Measurements from ENCODE around the gene VIPR2. TPM values are rescaled to one million over a fixed set of nuclear protein-coding genes. Genes with fewer than 3 reads are reported as not detected.
"Not testable (repeated sequence)": the region's sequence is repeated elsewhere in the genome, so short reads cannot be mapped to it uniquely, and the experiment has no call there.

The VIPR2 gene
- total RNA-seq, 1 donor from 2014 or later: 0.07 TPM

- no peak for TF ChIP-seq CTCF (IDR thresholded peaks at IDR 0.05)
- Mint-ChIP-seq H3K4me3 (ENCODE audit: unreplicated experiment) (no peak overlapping the region), H3K9me3 (ENCODE audit: low read depth) (peaks cover 9% of the 10 kb centered on the region), H3K4me1 (ENCODE audit: low read depth) (no peaks in the 10 kb centered on the region), H3K27ac (ENCODE audit: unreplicated experiment) (no peak overlapping the region), H3K36me3 (ENCODE audit: low read depth) (no peaks in the 10 kb centered on the region), H3K27me3 (ENCODE audit: low read depth) (peaks cover 41% of the 10 kb centered on the region)
- DNase-seq (ENCODE audit: low spot score): no peak
Observed at GRCh38 chr7:158991824-158992621, 152.6 kb downstream of the VIPR2 start.

GRCh38 chr7:158988996-158989395 lies 155.7 kb downstream of the VIPR2 start:
- TF ChIP-seq CTCF (IDR thresholded peaks at IDR 0.05): no peak
- H3K27me3 Mint-ChIP-seq (ENCODE audit: low read depth): peaks cover 30% of the 10 kb centered on the region

GRCh38 chr7:158988302-158988862 lies 156.3 kb downstream of the VIPR2 start:
- peaks cover 29% of the 10 kb centered on the region for H3K27me3 Mint-ChIP-seq (ENCODE audit: low read depth)
- DNase-seq (ENCODE audit: low spot score): no peak

More at GRCh38 chr7:158988996-158989395, 155.7 kb downstream of the VIPR2 start:
- Mint-ChIP-seq H3K36me3 (ENCODE audit: low read depth) (peaks cover 3% of the 10 kb centered on the region), H3K4me3 (ENCODE audit: unreplicated experiment) (no peak overlapping the region), H3K4me1 (ENCODE audit: low read depth) (no peaks in the 10 kb centered on the region), H3K9me3 (ENCODE audit: low read depth) (peaks cover 7% of the 10 kb centered on the region), H3K27ac (ENCODE audit: unreplicated experiment) (no peak overlapping the region)
- DNase-seq (ENCODE audit: low spot score): no peak

GRCh38 chr7:158987691-158988090 lies 157.0 kb downstream of the VIPR2 start:
- no peak for TF ChIP-seq CTCF (IDR thresholded peaks at IDR 0.05)
- no peak overlapping the region for H3K27ac Mint-ChIP-seq (ENCODE audit: unreplicated experiment)
- peaks cover 5% of the 10 kb centered on the region for H3K9me3 Mint-ChIP-seq (ENCODE audit: low read depth)
- DNase-seq (ENCODE audit: low spot score): no peak
- H3K4me3 Mint-ChIP-seq (ENCODE audit: unreplicated experiment): no peak overlapping the region
- no peaks in the 10 kb centered on the region for H3K4me1 Mint-ChIP-seq (ENCODE audit: low read depth)
- H3K36me3 Mint-ChIP-seq (ENCODE audit: low read depth): peaks cover 3% of the 10 kb centered on the region
- H3K27me3 Mint-ChIP-seq (ENCODE audit: low read depth): peaks cover 23% of the 10 kb centered on the region

More at GRCh38 chr7:158988302-158988862, 156.3 kb downstream of the VIPR2 start:
- Mint-ChIP-seq H3K9me3 (ENCODE audit: low read depth) (peaks cover 5% of the 10 kb centered on the region), H3K4me3 (ENCODE audit: unreplicated experiment) (no peak overlapping the region), H3K36me3 (ENCODE audit: low read depth) (peaks cover 3% of the 10 kb centered on the region), H3K4me1 (ENCODE audit: low read depth) (no peaks in the 10 kb centered on the region), H3K27ac (ENCODE audit: unreplicated experiment) (no peak overlapping the region)
- no peak for TF ChIP-seq CTCF (IDR thresholded peaks at IDR 0.05)

GRCh38 chr7:158985583-158985982 lies 159.1 kb downstream of the VIPR2 start:
- H3K9me3 Mint-ChIP-seq (ENCODE audit: low read depth): peaks cover 14% of the 10 kb centered on the region
- no peak for TF ChIP-seq CTCF (IDR thresholded peaks at IDR 0.05)
- no peak for DNase-seq (ENCODE audit: low spot score)

GRCh38 chr7:158984007-158984406 lies 160.7 kb downstream of the VIPR2 start:
- H3K4me1 Mint-ChIP-seq (ENCODE audit: low read depth); DNase-seq (ENCODE audit: low spot score); H3K36me3 Mint-ChIP-seq (ENCODE audit: low read depth); H3K27me3 Mint-ChIP-seq (ENCODE audit: low read depth); H3K4me3 Mint-ChIP-seq (ENCODE audit: unreplicated experiment); H3K27ac Mint-ChIP-seq (ENCODE audit: unreplicated experiment): not testable (repeated sequence)
- peaks cover 14% of the 10 kb centered on the region for H3K9me3 Mint-ChIP-seq (ENCODE audit: low read depth)

More at GRCh38 chr7:158985583-158985982, 159.1 kb downstream of the VIPR2 start:
- H3K36me3 Mint-ChIP-seq (ENCODE audit: low read depth): peaks cover 5% of the 10 kb centered on the region
- H3K4me1 Mint-ChIP-seq (ENCODE audit: low read depth): no peaks in the 10 kb centered on the region
- H3K27me3 Mint-ChIP-seq (ENCODE audit: low read depth): peaks cover 7% of the 10 kb centered on the region
- H3K4me3 Mint-ChIP-seq (ENCODE audit: unreplicated experiment): no peak overlapping the region
- H3K27ac Mint-ChIP-seq (ENCODE audit: unreplicated experiment): no peak overlapping the region

- H3K9me3 Mint-ChIP-seq (ENCODE audit: low read depth): peaks cover 14% of the 10 kb centered on the region
- DNase-seq (ENCODE audit: low spot score); H3K27me3 Mint-ChIP-seq (ENCODE audit: low read depth); H3K27ac Mint-ChIP-seq (ENCODE audit: unreplicated experiment); H3K4me3 Mint-ChIP-seq (ENCODE audit: unreplicated experiment); H3K4me1 Mint-ChIP-seq (ENCODE audit: low read depth); H3K36me3 Mint-ChIP-seq (ENCODE audit: low read depth): not testable (repeated sequence)
Observed at GRCh38 chr7:158982080-158982479, 162.6 kb downstream of the VIPR2 start.

Data from chondrocyte (in vitro differentiated cells).